ENCODE results near the gene PLRG1. TPM values are rescaled to one million over a fixed set of nuclear protein-coding genes. Genes with fewer than 3 reads are reported as not detected.

PLRG1 gene
- total RNA-seq, 1 donor from 2014 or later: 77.9 TPM

Other genes starting within 250 kb of the PLRG1 start
- gene DCHS2, start 58.6 kb downstream of the PLRG1 start, total RNA-seq: 0.48 TPM
- gene FGB, start 12.6 kb upstream of the PLRG1 start, total RNA-seq: 0.52 TPM
- 0.64 TPM for gene FGA, start 40.3 kb upstream of the PLRG1 start, total RNA-seq
- 0.64 TPM for gene FGG, start 62.3 kb upstream of the PLRG1 start, total RNA-seq
- 0.76 TPM for gene LRAT, start 193.6 kb upstream of the PLRG1 start, total RNA-seq
- not detected for gene RBM46, start 230.9 kb upstream of the PLRG1 start, total RNA-seq